COLO829 (cell line): ENCODE data around the gene CSNK1G2.
"Not testable (repeated sequence)": the region's sequence is repeated elsewhere in the genome, so short reads cannot be mapped to it uniquely, and the experiment has no call there.

Experiments used
- DNase-seq: peaks from one replicate; pipeline ENCODE4 v3.0.0; 2012; ENCODE audit warnings: low spot score

Gene CSNK1G2

GRCh38 chr19:1988464-1988863, 47.5 kb downstream of the CSNK1G2 start:
- DNase-seq, result not testable (repeated sequence)

GRCh38 chr19:1989513-1990229, 48.7 kb downstream of the CSNK1G2 start:
- no peak for DNase-seq

- no peak for DNase-seq
These were observed 49.5 kb downstream of the CSNK1G2 start for GRCh38 chr19:1990230-1991017.

DNA sequence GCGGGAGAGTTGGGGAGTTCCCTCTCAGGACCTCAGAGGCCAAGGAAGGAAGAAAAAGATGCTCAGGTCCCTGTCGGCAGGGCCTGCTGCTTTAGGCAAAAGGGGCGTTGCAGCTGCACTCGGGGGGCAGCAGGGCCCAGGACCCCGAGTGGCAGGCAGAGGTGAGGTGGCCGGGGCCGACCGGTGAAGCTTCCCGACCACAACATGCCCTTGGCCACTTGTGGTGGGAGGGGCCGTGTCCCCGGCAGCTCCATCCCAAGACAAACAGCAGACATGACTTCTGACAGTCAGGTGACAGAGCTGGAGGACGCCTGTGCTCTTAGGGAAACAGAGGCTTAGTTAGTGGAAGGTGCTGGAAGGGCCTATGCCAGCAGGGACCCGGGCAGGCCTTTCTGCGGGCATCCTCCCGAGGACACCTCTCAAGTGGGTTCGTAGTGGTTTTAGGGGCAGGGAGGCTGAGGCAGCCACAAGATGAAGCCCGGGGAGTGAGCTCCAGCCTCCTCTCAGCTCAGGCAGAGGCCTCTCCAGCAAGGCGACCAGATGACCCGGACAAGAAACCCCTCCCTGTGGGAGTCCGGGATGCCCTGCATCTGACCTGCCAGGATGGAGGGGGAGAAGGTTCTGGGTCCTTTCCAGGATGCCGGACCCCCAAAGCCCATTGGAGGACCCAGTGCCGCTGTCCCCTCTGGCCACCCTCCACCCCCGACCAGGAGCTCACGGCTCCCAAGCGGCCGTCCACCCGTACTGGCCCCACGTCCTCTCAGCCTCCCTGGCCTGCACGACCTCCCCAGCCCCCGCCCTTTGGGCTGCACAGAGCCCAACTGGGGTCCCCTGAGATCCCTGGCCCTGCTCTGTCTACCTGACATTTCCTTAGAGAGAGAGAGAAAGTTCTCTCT, 50.3 kb downstream of the CSNK1G2 start:
- DNase-seq, result no peak

GRCh38 chr19:1992759-1993260, 51.8 kb downstream of the CSNK1G2 start:
- DNase-seq, result peak; percentile 24

- DNase-seq, result no peak
These were observed 56.6 kb downstream of the CSNK1G2 start for GRCh38 chr19:1997353-1998233.

GRCh38 chr19:1998712-1999708, 58.0 kb downstream of the CSNK1G2 start:
- DNase-seq, result no peak

- no peak for DNase-seq
These were observed 59.0 kb downstream of the CSNK1G2 start for GRCh38 chr19:1999856-2000515.

DNA sequence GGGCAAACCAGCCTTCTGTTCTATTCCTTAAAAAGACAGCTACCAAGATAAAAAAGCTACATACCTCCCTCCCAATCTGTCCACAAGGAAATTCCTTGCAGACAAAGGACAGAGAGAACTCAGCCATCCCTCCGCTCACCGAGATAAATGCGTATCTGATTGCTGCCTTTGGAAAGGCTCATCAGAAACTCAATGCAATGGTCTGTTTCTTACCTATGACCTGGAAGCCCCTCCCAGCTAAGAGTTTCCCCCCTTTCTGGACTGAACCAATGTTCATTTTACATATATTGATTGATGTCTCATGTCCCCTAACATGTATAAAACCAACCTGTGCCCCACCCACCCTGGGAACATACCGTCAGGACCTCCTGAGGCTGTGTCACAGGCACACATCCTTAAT, 62.9 kb downstream of the CSNK1G2 start:
- no peak for DNase-seq

GRCh38 chr19:2010135-2010668, 69.2 kb downstream of the CSNK1G2 start:
- no peak for DNase-seq

- DNase-seq, result no peak
These were observed 70.2 kb downstream of the CSNK1G2 start for GRCh38 chr19:2011169-2011568.

- DNase-seq, result no peak
These were observed 72.1 kb downstream of the CSNK1G2 start for GRCh38 chr19:2012941-2013682.

GRCh38 chr19:2013683-2013961, 72.7 kb downstream of the CSNK1G2 start:
- no peak for DNase-seq

GRCh38 chr19:2014131-2014571, 73.2 kb downstream of the CSNK1G2 start:
- DNase-seq, result no peak

GRCh38 chr19:2014731-2015607, 74.0 kb downstream of the CSNK1G2 start:
- peak; percentile 6 for DNase-seq

DNA sequence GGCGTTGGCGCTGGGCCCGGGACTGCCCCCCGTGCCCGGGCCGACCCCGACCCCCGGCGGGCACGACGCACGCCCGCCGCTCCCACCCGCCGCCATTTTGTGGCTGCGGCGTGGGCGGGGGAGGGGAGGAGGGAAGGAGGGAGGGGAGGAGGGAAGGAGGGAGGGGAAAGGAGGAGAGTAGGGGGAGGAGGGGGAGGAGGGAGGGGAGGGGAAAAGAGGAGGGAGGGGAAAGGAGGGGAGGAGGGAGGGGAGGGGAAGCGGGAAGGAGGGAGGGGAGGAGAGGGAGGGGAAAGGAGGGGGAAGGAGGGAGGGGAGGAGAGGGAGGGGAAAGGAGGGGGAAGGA, 74.6 kb downstream of the CSNK1G2 start, which contains the start of gene BTBD2:
BTBD2 (minus strand) TSS at position 107 of the 343 bp plus-strand sequence; CDS start at position 96, 11 bp downstream.
- peak; percentile 22 for DNase-seq

- peak; percentile 91 for DNase-seq
These were observed 75.3 kb downstream of the CSNK1G2 start for GRCh38 chr19:2016041-2016807.
